ACC112 (cell line): Measurements from ENCODE around the gene FCHO1.

Source experiments
- H2AFZ ChIP-seq: fragments of 200-600 bp; sonication (generic); one replicate; pipeline ENCODE4 v1.6.0; 2017; ENCODE audit warnings: antibody characterized with exemption, low read length; ENCODE audit not compliant: unreplicated experiment
- H3K27ac ChIP-seq: fragments of 200-600 bp; sonication (generic); 2 replicates; pipeline ENCODE4 v1.5.1; 2014; ENCODE audit warnings: low read depth, mild to moderate bottlenecking, antibody characterized with exemption, low read length, moderate library complexity
- H3K27me3 ChIP-seq: fragments of 200-600 bp; sonication (generic); 2 replicates; pipeline ENCODE4 v1.6.1; 2014; ENCODE audit warnings: mild to moderate bottlenecking, antibody characterized with exemption, low read length, moderate library complexity, mixed read lengths; ENCODE audit not compliant: insufficient read depth
- H3K36me3 ChIP-seq: fragments of 200-600 bp; sonication (generic); 2 replicates; pipeline ENCODE4 v1.6.1; 2016; ENCODE audit warnings: mild to moderate bottlenecking, antibody characterized with exemption, low read length, moderate library complexity, mixed read lengths; ENCODE audit not compliant: insufficient read depth
- H3K4me1 ChIP-seq: fragments of 200-600 bp; sonication (generic); one replicate; pipeline ENCODE4 v1.6.1; 2016; ENCODE audit warnings: low read length, mixed read lengths; ENCODE audit not compliant: insufficient read depth, unreplicated experiment, control insufficient read depth
- H3K4me3 ChIP-seq: fragments of 200-600 bp; sonication (generic); 2 replicates; pipeline ENCODE4 v1.5.1; 2014; ENCODE audit warnings: mild to moderate bottlenecking, low read depth, low read length
- H3K79me2 ChIP-seq: fragments of 200-600 bp; sonication (generic); one replicate; pipeline ENCODE4 v1.6.0; 2016; ENCODE audit warnings: low read length; ENCODE audit not compliant: control insufficient read depth, unreplicated experiment, insufficient read depth

The FCHO1 gene

GRCh38 chr19:17811103-17811502 is 59.8 kb downstream of the FCHO1 start:
- Histone ChIP-seq H3K79me2 (no peaks in the 10 kb centered on the region), H3K4me3 (no peak overlapping the region), H3K27me3 (peaks cover 6% of the 10 kb centered on the region; the same call in 1 of the 2 replicates), H2AFZ (no peak overlapping the region), H3K27ac (no peak overlapping the region), H3K4me1 (no peaks in the 10 kb centered on the region), H3K36me3 (no peaks in the 10 kb centered on the region)

GRCh38 chr19:17811681-17812080 is 60.4 kb downstream of the FCHO1 start:
- Histone ChIP-seq H3K27ac (no peak overlapping the region), H3K79me2 (no peaks in the 10 kb centered on the region), H3K36me3 (no peaks in the 10 kb centered on the region), H3K4me3 (no peak overlapping the region), H3K4me1 (no peaks in the 10 kb centered on the region), H2AFZ (no peak overlapping the region), H3K27me3 (peaks cover 6% of the 10 kb centered on the region; the same call in 1 of the 2 replicates)

GRCh38 chr19:17812099-17812498 is 60.8 kb downstream of the FCHO1 start:
- Histone ChIP-seq H3K4me1 (no peaks in the 10 kb centered on the region), H3K27ac (no peak overlapping the region), H3K79me2 (no peaks in the 10 kb centered on the region), H3K36me3 (no peaks in the 10 kb centered on the region), H3K27me3 (peaks cover 6% of the 10 kb centered on the region; the same call in 1 of the 2 replicates), H3K4me3 (no peak overlapping the region), H2AFZ (no peak overlapping the region)

GRCh38 chr19:17817668-17818363 is 66.5 kb downstream of the FCHO1 start:
- H3K36me3 ChIP-seq = no peaks in the 10 kb centered on the region
- no peaks in the 10 kb centered on the region for H3K79me2 ChIP-seq
- no peaks in the 10 kb centered on the region for H3K4me1 ChIP-seq
- no peak overlapping the region for H3K27ac ChIP-seq
- no peak overlapping the region for H2AFZ ChIP-seq
- H3K4me3 ChIP-seq = no peak overlapping the region
- no peaks in the 10 kb centered on the region for H3K27me3 ChIP-seq

- no peak within 1 kb of the TSS for H3K4me3 ChIP-seq
- no peaks in the 10 kb centered on the region for H3K79me2 ChIP-seq
- no peak within 1 kb of the TSS for H3K27ac ChIP-seq
- no peaks in the 10 kb centered on the region for H3K36me3 ChIP-seq
- no peaks in the 10 kb centered on the region for H3K27me3 ChIP-seq
- no peak within 1 kb of the TSS for H2AFZ ChIP-seq
- H3K4me1 ChIP-seq = no peaks in the 10 kb centered on the region
These were observed 69.9 kb downstream of the FCHO1 start, which contains the start of gene INSL3 for GRCh38 chr19:17821190-17821589. Gene INSL3, minus strand, starts transcription at chr19:17821519. Its CDS starts 13 bp downstream, at chr19:17821506.

- Histone ChIP-seq H3K79me2 (no peaks in the 10 kb centered on the region), H3K4me3 (no peak overlapping the region), H3K27ac (no peak overlapping the region), H3K36me3 (no peaks in the 10 kb centered on the region), H3K27me3 (no peaks in the 10 kb centered on the region), H3K4me1 (no peaks in the 10 kb centered on the region), H2AFZ (no peak overlapping the region)
These were observed 73.1 kb downstream of the FCHO1 start for GRCh38 chr19:17824339-17824738.

- no peak overlapping the region for H2AFZ ChIP-seq
- peaks cover 2% of the 10 kb centered on the region; the same call in 1 of the 2 replicates for H3K36me3 ChIP-seq
- no peaks in the 10 kb centered on the region for H3K79me2 ChIP-seq
- no peak overlapping the region for H3K27ac ChIP-seq
- no peaks in the 10 kb centered on the region for H3K4me1 ChIP-seq
- no peak overlapping the region for H3K4me3 ChIP-seq
- no peaks in the 10 kb centered on the region for H3K27me3 ChIP-seq
These were observed 75.3 kb downstream of the FCHO1 start for GRCh38 chr19:17826508-17827056.

- H3K36me3 ChIP-seq = peaks cover 2% of the 10 kb centered on the region; the same call in 1 of the 2 replicates
- H3K4me1 ChIP-seq = no peaks in the 10 kb centered on the region
- H3K79me2 ChIP-seq = no peaks in the 10 kb centered on the region
- no peak overlapping the region for H2AFZ ChIP-seq
- H3K27me3 ChIP-seq = no peaks in the 10 kb centered on the region
- H3K27ac ChIP-seq = no peak overlapping the region
- no peak overlapping the region for H3K4me3 ChIP-seq
These were observed 78.7 kb downstream of the FCHO1 start for GRCh38 chr19:17829855-17830566.

DNA sequence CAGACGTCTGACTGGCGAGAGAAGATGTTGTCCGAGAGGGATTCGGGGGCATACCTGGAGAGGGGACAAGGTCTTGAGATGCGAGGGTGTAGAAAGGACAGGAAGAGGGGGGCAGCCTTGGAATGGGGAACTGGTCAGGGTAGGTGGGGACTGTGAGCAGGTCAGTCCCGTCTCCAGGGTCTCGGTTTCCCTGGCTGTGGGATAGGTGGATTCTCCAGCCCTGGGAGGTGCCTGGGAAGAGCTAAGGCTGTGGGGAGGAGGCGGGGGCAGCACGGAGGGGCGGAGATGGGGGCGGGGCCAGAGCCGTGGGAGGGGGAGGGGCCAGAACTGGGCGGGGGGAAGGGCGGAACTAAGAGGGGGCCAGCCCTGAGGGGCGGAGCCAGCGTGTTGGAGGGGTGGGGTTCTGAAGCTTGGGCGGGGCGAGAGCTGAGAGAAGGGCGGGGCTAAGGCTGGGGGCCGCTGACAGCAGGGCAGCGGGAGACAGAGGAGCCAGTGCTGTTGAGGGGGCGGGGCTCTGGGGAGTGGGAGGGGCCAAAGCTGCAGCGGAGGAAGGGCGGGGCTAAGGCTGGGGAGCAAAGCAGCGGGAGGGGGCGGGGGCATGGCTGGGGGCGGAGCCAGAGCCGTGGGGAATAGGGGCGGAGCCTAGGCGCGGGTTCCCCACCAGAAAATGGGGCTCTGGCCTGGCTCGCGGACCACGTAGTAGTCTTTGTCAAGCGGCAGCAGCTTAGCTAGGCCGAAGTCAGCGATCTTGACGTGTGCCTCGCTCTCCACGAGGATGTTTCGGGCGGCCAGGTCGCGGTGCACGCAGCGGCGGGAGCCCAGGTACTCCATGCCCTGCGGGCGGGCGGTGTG is 79.5 kb downstream of the FCHO1 start:
- Histone ChIP-seq H3K4me3 (no peak overlapping the region), H3K79me2 (no peaks in the 10 kb centered on the region), H3K36me3 (peaks cover 2% of the 10 kb centered on the region; the same call in 1 of the 2 replicates), H3K27ac (no peak overlapping the region), H3K4me1 (no peaks in the 10 kb centered on the region), H3K27me3 (no peaks in the 10 kb centered on the region), H2AFZ (no peak overlapping the region)

DNA sequence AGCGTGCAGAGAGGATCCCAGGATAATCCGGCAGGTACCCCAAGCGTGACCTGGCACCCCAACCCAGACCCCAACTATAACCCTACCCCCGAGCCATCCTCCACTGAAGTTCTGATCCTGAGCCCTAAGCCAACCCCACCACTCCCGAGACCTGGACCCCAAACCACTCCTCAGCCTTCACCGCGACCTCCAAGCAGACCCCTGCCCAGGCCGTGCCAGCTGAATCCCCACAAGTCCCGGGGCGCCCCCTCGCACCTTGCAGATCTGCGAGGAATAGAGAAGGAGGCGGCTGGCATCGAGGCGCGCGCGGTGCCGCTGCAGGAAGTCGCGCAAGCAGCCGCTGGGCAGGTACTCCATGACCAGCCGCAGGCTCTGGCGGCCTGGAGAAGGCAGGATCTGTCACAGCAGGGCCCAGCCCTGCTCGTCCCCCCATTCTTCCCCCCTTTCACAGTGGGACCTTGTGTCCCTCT is 80.2 kb downstream of the FCHO1 start:
- H3K4me1 ChIP-seq = no peaks in the 10 kb centered on the region
- H3K36me3 ChIP-seq = peaks cover 2% of the 10 kb centered on the region; the same call in 1 of the 2 replicates
- no peaks in the 10 kb centered on the region for H3K79me2 ChIP-seq
- no peak overlapping the region for H3K27ac ChIP-seq
- H3K4me3 ChIP-seq = no peak overlapping the region
- H2AFZ ChIP-seq = no peak overlapping the region
- no peaks in the 10 kb centered on the region for H3K27me3 ChIP-seq
